HG03045 (cell line): Measurements from ENCODE around the gene ABHD17A.
"Not testable (repeated sequence)": the region's sequence is repeated elsewhere in the genome, so short reads cannot be mapped to it uniquely, and the experiment has no call there.

ENCODE experiments used
- ATAC-seq: cut with Tn5 transposase; IDR thresholded peaks from one replicate; pipeline ENCODE4 v1.9.1; 2021; ENCODE audit warnings: mild to moderate bottlenecking, moderate library complexity; ENCODE audit not compliant: unreplicated experiment

Gene ABHD17A

DNA sequence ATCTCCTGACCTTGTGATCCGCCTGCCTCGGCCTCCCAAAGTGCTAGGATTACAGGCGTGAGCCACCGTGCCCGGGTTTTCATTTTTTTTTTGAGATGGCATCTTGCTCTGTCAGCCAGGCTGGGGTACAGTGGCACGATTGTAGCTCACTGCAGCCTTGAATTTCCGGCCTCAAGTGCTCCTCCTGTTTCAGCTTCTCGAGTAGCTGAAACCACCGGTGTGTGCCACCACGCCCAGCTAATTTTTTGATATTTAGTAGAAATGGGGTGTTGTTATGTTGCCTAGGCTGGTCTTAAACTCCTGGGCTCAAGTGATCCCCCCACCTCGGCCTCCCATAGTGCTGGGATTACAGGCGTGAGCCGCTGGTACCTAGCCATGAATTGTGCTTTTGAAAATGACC is 25.8 kb upstream of the ABHD17A start:
- no peak for ATAC-seq

DNA sequence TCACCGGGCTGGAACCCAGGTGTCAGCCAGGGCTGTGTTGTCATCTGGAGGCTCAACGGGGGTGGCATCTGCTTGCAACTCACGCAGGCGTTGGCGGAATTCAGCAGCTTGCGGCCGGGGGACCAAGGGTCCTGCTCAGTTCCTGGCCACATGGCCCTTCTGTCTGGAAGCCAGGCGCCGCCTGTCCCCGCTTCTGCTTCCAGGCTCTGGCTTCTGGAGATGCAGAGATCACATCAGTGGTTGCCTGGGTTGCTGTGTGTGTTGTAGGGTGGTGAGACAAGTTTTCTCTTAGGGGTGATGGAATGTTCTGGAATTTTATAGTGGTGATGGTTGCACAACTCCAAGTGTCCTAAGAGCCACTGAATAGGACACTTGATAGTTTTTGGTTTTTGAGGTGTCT is 24.9 kb upstream of the ABHD17A start:
- no peak for ATAC-seq

DNA sequence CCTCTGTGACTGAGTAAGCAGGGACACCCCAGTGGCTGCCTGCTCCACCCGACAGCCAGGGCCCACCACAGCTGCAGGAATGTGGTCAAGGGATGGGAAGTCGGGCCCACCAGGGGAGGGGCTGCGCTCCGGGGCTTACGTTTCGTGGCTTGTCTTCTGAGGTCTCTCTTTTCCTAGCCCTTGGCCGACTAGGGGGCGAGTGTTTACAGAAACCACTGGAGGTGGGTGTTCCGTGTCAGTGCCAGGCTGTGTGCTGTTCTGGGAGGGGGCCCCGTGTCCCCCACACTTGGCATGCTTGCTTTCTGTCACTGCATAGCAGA is 24.4 kb upstream of the ABHD17A start:
- no peak for ATAC-seq

DNA sequence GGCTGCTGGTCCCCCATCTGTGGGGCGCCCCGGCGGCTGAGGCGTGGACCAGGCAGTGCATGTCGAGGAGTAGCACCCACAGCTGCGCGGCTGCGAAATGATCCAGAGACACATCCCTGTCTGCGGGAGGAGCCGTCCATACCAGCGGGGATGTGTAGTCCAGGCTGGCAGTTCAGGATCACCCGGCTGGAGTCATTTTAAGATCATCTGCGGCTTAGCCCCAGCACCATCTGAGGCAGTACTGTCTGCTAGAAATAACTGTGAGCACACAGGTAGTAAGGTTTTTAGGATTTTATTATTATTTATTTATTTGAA is 23.0 kb upstream of the ABHD17A start:
- ATAC-seq, result no peak

GRCh38 chr19:1907563-1908363 is 22.5 kb upstream of the ABHD17A start:
- no peak for ATAC-seq

GRCh38 chr19:1906985-1907562 is 21.8 kb upstream of the ABHD17A start:
- no peak for ATAC-seq

DNA sequence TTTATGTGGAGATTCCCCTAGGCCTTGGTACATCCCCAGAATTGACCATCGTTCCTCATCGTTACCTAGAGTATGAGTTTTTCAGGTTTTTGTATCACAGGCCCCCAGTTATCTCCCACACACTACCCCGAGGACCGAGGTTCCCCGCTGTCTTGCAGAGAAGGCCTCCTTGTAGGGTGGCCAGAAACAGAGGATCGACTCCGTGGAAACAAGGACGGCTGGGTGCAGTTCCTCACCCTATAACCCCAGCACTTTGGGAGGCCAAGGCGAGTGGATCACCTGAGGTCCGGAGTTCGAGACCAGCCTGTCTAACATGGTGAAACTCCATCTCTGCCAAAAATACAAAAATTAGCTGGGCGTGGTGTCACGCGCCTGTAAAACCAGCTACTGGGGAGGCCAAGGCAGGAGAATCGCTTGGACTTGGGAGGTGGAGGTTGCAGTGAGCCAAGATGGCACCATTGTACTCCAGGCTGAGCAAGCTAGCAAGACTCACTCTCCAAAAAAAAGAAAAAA is 20.6 kb upstream of the ABHD17A start:
- no peak for ATAC-seq

GRCh38 chr19:1905110-1905862 is 20.0 kb upstream of the ABHD17A start, which contains the start of the genes ADAT3 and SCAMP4:
Gene ADAT3 (plus strand): TSS chr19:1905399. CDS start chr19:1912048, 6,649 bp downstream.
Gene SCAMP4 (plus strand): TSS chr19:1905399. CDS start chr19:1915020, 9,621 bp downstream.
- peak; percentile 78 for ATAC-seq

DNA sequence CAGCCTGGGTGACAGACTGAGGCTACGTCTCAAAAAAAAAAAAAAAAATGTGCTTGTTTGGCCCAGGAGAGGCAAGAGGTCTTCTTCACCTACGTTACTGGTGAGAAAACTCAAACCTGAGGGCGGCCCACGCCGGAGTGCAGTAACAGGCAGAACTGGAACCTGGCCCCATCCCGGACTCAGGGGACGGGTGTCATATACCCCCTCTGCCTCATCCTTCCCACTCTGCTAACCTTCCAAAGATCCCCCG is 19.5 kb upstream of the ABHD17A start:
- ATAC-seq, result no peak

- ATAC-seq, result no peak
Observed at GRCh38 chr19:1902923-1903322, 17.6 kb upstream of the ABHD17A start.

DNA sequence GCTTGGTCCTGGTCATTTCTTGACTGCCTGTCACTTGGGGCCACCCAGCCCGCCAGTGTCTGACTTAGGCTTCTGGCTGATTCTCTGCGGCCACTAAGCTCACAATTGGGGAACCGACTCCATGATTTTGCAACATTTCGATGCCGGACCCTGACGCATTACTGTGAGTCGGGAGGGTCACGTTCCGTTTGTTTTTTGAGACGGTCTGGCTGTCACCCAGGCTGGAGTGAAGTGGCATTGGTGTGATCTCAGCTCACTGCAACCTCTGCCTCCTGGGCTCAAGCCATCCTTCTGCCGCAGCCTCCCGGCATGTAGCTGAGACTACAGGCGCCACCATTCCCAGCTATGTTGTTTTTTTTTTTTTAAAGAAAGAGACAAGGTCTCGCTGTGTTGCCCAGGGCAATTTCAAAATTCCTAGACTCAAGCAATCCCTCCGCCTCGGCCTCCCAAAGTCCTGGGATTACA is 16.7 kb upstream of the ABHD17A start:
- no peak for ATAC-seq

DNA sequence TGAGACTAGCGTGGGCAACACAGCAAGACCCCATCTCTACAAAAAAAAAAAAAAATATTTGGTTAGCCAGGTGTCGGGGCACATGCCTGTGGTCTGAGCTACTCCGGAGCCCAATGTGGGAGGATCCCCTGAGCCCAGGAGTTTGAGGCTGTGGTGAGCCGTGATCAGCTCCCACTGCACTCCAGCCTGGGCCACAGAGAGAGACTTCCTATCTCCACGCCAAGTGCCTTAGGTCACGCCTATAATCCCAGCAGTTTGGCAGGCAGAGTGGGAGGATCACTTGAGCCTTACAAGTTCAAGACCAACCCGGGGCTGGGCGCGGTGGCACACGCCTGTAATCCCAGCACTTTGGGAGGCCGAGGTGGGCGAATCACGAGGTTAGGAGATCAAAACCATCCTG is 11.2 kb upstream of the ABHD17A start:
- ATAC-seq, result no peak

- no peak for ATAC-seq
Observed at GRCh38 chr19:1893791-1894190, 8.5 kb upstream of the ABHD17A start.

- no peak for ATAC-seq
Observed at GRCh38 chr19:1889907-1890306, 4.6 kb upstream of the ABHD17A start.

DNA sequence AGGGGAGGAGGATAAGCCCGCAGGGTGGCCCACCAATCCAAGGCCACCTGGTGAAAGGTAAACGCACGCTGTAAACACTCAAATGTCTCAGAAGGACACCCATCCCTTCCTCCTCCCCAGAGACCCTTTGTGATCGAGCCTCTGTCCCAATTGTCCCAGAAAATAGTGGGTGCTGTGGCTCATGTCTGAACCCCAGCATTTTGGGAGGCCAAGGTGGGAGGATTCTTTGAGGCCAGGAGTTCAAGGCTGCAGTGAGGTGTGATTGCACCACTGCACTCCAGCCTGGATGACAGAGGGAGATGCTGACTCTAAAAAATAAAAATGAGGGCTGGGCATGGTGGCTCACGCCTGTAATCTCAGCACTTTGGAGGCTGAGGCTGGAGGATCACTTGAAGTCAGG is 3.1 kb upstream of the ABHD17A start:
- no peak for ATAC-seq

DNA sequence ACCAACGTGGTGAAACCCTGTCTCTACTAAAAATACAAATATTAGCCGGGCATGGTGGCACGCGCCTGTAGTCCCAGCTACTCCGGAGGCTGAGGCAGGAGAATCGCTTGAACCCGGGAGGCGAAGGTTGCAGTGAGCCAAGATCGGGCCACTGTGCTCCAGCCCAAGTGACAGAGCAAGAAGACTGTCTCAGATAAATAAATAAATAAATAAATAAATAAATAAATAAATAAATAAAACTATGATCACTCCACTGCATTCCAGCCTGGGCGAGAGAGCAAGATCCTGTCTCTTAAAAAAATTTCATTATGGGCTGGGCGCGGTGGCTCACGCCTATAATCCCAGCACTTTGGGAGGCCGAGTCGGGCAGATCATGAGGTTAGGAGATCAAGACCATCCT is 1.1 kb upstream of the ABHD17A start:
- ATAC-seq, result not testable (repeated sequence)

DNA sequence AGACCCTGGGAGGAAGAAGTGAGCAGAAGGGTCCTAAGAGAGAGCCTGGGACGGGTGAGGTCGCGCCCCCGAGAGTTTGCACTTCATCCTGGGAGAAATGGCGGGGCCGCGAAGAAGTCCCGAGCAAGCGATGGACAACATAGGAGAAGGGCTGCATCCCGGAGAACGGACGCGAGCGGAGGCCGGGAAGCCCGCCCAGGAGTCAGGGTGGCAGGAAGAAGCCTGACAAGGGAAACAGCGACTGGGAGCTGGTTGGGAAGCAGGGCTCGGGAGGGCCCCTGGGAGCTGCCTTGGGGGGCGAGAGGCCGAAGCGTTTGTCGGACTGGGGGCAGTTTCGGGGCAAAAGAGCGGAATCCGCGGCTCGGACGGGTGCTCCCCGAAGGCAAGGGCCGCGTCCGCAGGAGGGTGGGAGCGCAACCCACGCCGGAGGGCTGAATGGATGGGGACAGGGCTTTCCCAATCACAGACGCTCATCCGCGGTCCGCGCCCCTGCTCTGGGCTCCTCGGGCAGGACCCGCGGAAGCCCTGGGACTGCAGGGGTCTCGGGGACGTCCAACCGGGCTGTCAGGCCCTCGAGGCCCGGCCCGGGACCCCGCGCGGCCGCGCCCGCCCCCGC is 469 bp downstream of the ABHD17A start:
- peak; percentile 13 for ATAC-seq

DNA sequence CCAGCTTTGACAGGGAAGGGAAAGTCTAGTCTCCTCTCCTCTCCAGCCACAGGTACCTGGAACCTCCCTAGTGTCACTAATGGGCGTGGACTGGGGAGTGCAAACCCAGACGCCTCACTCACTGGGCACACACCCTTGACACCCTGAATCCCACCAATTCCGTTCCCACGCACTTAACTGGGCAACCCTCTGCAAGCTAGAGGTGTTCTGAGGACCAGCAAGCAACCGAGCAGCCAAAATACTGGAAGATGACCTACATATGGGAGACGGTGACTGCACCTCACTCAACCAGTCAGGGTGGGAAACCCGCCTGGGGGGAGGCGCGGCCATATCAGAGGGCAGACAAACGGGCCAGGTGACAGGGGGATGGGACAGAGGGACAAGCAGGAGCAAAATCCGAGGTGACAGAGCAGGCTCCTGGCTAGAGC is 991 bp downstream of the ABHD17A start:
- no peak for ATAC-seq

GRCh38 chr19:1883784-1884183 is 1.5 kb downstream of the ABHD17A start:
- ATAC-seq, result no peak

- ATAC-seq, result no peak
Observed at GRCh38 chr19:1882786-1883692, 2.3 kb downstream of the ABHD17A start.
